Activated B cell treated with CpG ODN at 0.5 μM for 24 hours (primary cell): ENCODE measurements around the gene GCKR. TPM values are rescaled to one million over a fixed set of nuclear protein-coding genes. Genes with fewer than 3 reads are reported as not detected.

Experiments
- ATAC-seq: fragments of 200-7000 bp; cut with Tn5 transposase; one replicate; pipeline ENCODE4 v1.10.0; 2021; ENCODE audit warnings: low read depth, mild to moderate bottlenecking, moderate library complexity
- CTCF ChIA-PET: fragments of 350-600 bp; sonication (Branson Sonifier 250); formaldehyde crosslinking; loops from one replicate; lab custom pipeline; 2021; ENCODE audit warnings: antibody characterized with exemption; lab: Charles Lee
- POLR2A ChIA-PET: fragments of 350-600 bp; sonication (Branson Sonifier 250); formaldehyde crosslinking; loops from one replicate; lab custom pipeline; 2021; ENCODE audit warnings: antibody characterized with exemption; lab: Charles Lee
- DNase-seq: peaks from one replicate; pipeline ENCODE4 v3.0.0; 2022
- H3K27ac Mint-ChIP-seq: one replicate; pipeline ENCODE4 v1.8.0; 2020; ENCODE audit warnings: mixed read lengths
- H3K27me3 Mint-ChIP-seq: one replicate; pipeline ENCODE4 v1.8.0; 2021; ENCODE audit warnings: mixed read lengths
- H3K36me3 Mint-ChIP-seq: one replicate; pipeline ENCODE4 v1.8.0; 2021; ENCODE audit warnings: low read depth, mixed read lengths
- H3K4me1 Mint-ChIP-seq: one replicate; pipeline ENCODE4 v1.8.0; 2021; ENCODE audit warnings: mixed read lengths
- H3K4me3 Mint-ChIP-seq: one replicate; pipeline ENCODE4 v1.8.0; 2020; ENCODE audit warnings: mild to moderate bottlenecking, mixed read lengths
- H3K9me3 Mint-ChIP-seq: one replicate; pipeline ENCODE4 v1.8.0; 2020; ENCODE audit warnings: mixed read lengths
- CTCF ChIP-seq: fragments of 200-600 bp; IDR thresholded peaks from one replicate; pipeline ENCODE4 v1.8.0; 2022; ENCODE audit warnings: antibody characterized with exemption, mild to moderate bottlenecking
- intact Hi-C: fragments of 100-400 bp; cut with micrococcal nuclease; formaldehyde crosslinking; loops from one replicate; pipeline ENCODE4 v1.15.1; 2024
- total RNA-seq: library from RNA; stranded (reverse); gene quantifications from 2 replicates; pipeline ENCODE4 v1.2.3, GENCODE V29; 2022

The GCKR gene
- total RNA-seq, 1 donor from 2014 or later = not detected

GRCh38 chr2:27518782-27519113 is 22.1 kb downstream of the GCKR start:
- Mint-ChIP-seq H3K4me3 (no peak overlapping the region), H3K9me3 (no peaks in the 10 kb centered on the region), H3K27me3 (peaks cover 10% of the 10 kb centered on the region), H3K4me1 (no peaks in the 10 kb centered on the region), H3K27ac (no peak overlapping the region), H3K36me3 (no peaks in the 10 kb centered on the region)
- no peak for TF ChIP-seq CTCF
- ChIA-PET CTCF (no interaction called here), POLR2A (interaction anchor here (0.6 kb wide), 1 partner anchor 16 kb away, joined by 3 read pairs; no protein-coding TSS in a partner anchor)
- intact Hi-C loops = no loop called here
- no peak for DNase-seq
- ATAC-seq = no peak

- TF ChIP-seq CTCF = no peak
- Mint-ChIP-seq H3K27ac (no peak overlapping the region), H3K4me1 (no peaks in the 10 kb centered on the region), H3K27me3 (peaks cover 17% of the 10 kb centered on the region), H3K4me3 (no peak overlapping the region), H3K36me3 (no peaks in the 10 kb centered on the region), H3K9me3 (no peaks in the 10 kb centered on the region)
- ATAC-seq (no peak), DNase-seq (no peak)
- ChIA-PET CTCF (no interaction called here), POLR2A (no interaction called here)
- intact Hi-C loops = no loop called here
Observed at GRCh38 chr2:27520316-27520715, 23.7 kb downstream of the GCKR start.

GRCh38 chr2:27522400-27522945 is 25.8 kb downstream of the GCKR start:
- no peaks in the 10 kb centered on the region for H3K36me3 Mint-ChIP-seq
- no peaks in the 10 kb centered on the region for H3K4me1 Mint-ChIP-seq
- intact Hi-C loops = no loop called here
- H3K9me3 Mint-ChIP-seq = no peaks in the 10 kb centered on the region
- ChIA-PET POLR2A (no interaction called here), CTCF (no interaction called here)
- H3K4me3 Mint-ChIP-seq = no peak overlapping the region
- H3K27ac Mint-ChIP-seq = no peak overlapping the region
- peaks cover 26% of the 10 kb centered on the region for H3K27me3 Mint-ChIP-seq
- no peak for DNase-seq
- ATAC-seq = no peak
- no peak for TF ChIP-seq CTCF

- ChIA-PET CTCF (no interaction called here), POLR2A (no interaction called here)
- ATAC-seq = no peak
- Mint-ChIP-seq H3K4me1 (no peaks in the 10 kb centered on the region), H3K27me3 (peaks cover 32% of the 10 kb centered on the region), H3K36me3 (no peaks in the 10 kb centered on the region), H3K27ac (no peak overlapping the region), H3K9me3 (no peaks in the 10 kb centered on the region), H3K4me3 (no peak overlapping the region)
- TF ChIP-seq CTCF = no peak
- intact Hi-C loops = no loop called here
- DNase-seq = no peak
Observed at GRCh38 chr2:27527182-27527581, 30.5 kb downstream of the GCKR start.

GRCh38 chr2:27531983-27532382 is 35.3 kb downstream of the GCKR start:
- CTCF ChIA-PET = no interaction called here
- peaks cover 14% of the 10 kb centered on the region for H3K27me3 Mint-ChIP-seq

More at GRCh38 chr2:27531983-27532382, 35.3 kb downstream of the GCKR start:
- Mint-ChIP-seq H3K4me1 (no peaks in the 10 kb centered on the region), H3K27ac (no peak overlapping the region), H3K4me3 (no peak overlapping the region), H3K36me3 (no peaks in the 10 kb centered on the region), H3K9me3 (no peaks in the 10 kb centered on the region)
- POLR2A ChIA-PET = no interaction called here
- no peak for DNase-seq
- intact Hi-C loops = no loop called here
- no peak for ATAC-seq
- TF ChIP-seq CTCF = no peak
